Mucosa of rectum (tissue), 2 donors: ENCODE measurements around the gene MNT.

Experiments
- H3K27ac ChIP-seq, 2 donors: one replicate each; pipeline ENCODE4 v1.7.0; 2013; ENCODE audit warnings: inconsistent platforms in 2 of 2, low read depth in 2 of 2, low read length in 2 of 2
- H3K27me3 ChIP-seq, 2 donors: one replicate each; pipeline ENCODE4 v1.7.0; 2013; ENCODE audit warnings: low read length in 2 of 2; ENCODE audit not compliant: control insufficient read depth in 2 of 2, insufficient read depth in 2 of 2
- H3K36me3 ChIP-seq, 2 donors: one replicate each; pipeline ENCODE4 v1.7.0; 2013; ENCODE audit warnings: low read length in 2 of 2; ENCODE audit not compliant: control insufficient read depth in 2 of 2, insufficient read depth in 2 of 2
- H3K4me1 ChIP-seq, 2 donors: one replicate each; pipeline ENCODE4 v1.7.0; 2013; ENCODE audit warnings: low read length in 2 of 2, mild to moderate bottlenecking in 1 of 2; ENCODE audit not compliant: control insufficient read depth in 2 of 2, insufficient read depth in 2 of 2
- H3K4me3 ChIP-seq, 2 donors: one replicate each; pipeline ENCODE4 v1.7.0; 2013; ENCODE audit warnings: low read length in 2 of 2
- H3K9ac ChIP-seq, 2 donors: one replicate each; pipeline ENCODE4 v1.7.0; 2013; ENCODE audit warnings: low read length in 2 of 2, low read depth in 1 of 2, mild to moderate bottlenecking in 1 of 2
- H3K9me3 ChIP-seq, 2 donors: one replicate each; pipeline ENCODE4 v1.7.0; 2013; ENCODE audit warnings: low read length in 2 of 2; ENCODE audit not compliant: control insufficient read depth in 2 of 2
- donor health status: healthy.
- donor health status: Normal muscosa, but diverticular disease.

MNT gene

GRCh38 chr17:2372681-2373080 lies 28.2 kb downstream of the MNT start:
- Histone ChIP-seq H3K9ac (no peak overlapping the region), H3K36me3 (peaks cover 15 to 21% of the 10 kb centered on the region in 2 donors), H3K4me1 (peaks cover 0 to under 1% of the 10 kb centered on the region in 2 donors), H3K4me3 (no peak overlapping the region), H3K9me3 (no peaks in the 10 kb centered on the region), H3K27me3 (no peaks in the 10 kb centered on the region), H3K27ac (no peak overlapping the region)

GRCh38 chr17:2372180-2372579 lies 28.7 kb downstream of the MNT start:
- Histone ChIP-seq H3K4me1 (peaks cover 0 to 2% of the 10 kb centered on the region in 2 donors), H3K4me3 (no peak overlapping the region), H3K36me3 (peaks cover 11 to 21% of the 10 kb centered on the region in 2 donors), H3K27ac (no peak overlapping the region), H3K9me3 (no peaks in the 10 kb centered on the region), H3K9ac (no peak overlapping the region), H3K27me3 (no peaks in the 10 kb centered on the region)

- H3K4me3 ChIP-seq: no peak overlapping the region
- no peaks in the 10 kb centered on the region for H3K27me3 ChIP-seq
- H3K9me3 ChIP-seq: no peaks in the 10 kb centered on the region
- peaks cover 0 to 2% of the 10 kb centered on the region in 2 donors for H3K4me1 ChIP-seq
- H3K27ac ChIP-seq: no peak overlapping the region
- H3K36me3 ChIP-seq: peaks cover 12 to 21% of the 10 kb centered on the region in 2 donors
- H3K9ac ChIP-seq: no peak overlapping the region
Observed at GRCh38 chr17:2371183-2372130, 29.4 kb downstream of the MNT start.

GRCh38 chr17:2370211-2370589 lies 30.7 kb downstream of the MNT start:
- H3K9me3 ChIP-seq: no peaks in the 10 kb centered on the region
- no peak overlapping the region for H3K27ac ChIP-seq

GRCh38 chr17:2369551-2370210 lies 31.2 kb downstream of the MNT start:
- Histone ChIP-seq H3K27ac (no peak overlapping the region), H3K4me1 (peaks cover 0 to 2% of the 10 kb centered on the region in 2 donors), H3K9me3 (no peaks in the 10 kb centered on the region), H3K4me3 (no peak overlapping the region), H3K9ac (no peak overlapping the region), H3K27me3 (no peaks in the 10 kb centered on the region), H3K36me3 (peaks cover 17% of the 10 kb centered on the region in 2 donors)

More at GRCh38 chr17:2370211-2370589, 30.7 kb downstream of the MNT start:
- H3K36me3 ChIP-seq: peaks cover 17 to 18% of the 10 kb centered on the region in 2 donors
- no peak overlapping the region for H3K4me3 ChIP-seq
- no peaks in the 10 kb centered on the region for H3K27me3 ChIP-seq
- H3K9ac ChIP-seq: no peak overlapping the region
- H3K4me1 ChIP-seq: peaks cover 0 to 2% of the 10 kb centered on the region in 2 donors

- Histone ChIP-seq H3K27ac (no peak overlapping the region), H3K9me3 (no peaks in the 10 kb centered on the region), H3K4me3 (no peak overlapping the region), H3K9ac (no peak overlapping the region), H3K36me3 (peaks cover 20 to 23% of the 10 kb centered on the region in 2 donors), H3K27me3 (no peaks in the 10 kb centered on the region), H3K4me1 (peaks cover 0 to 2% of the 10 kb centered on the region in 2 donors)
Observed at GRCh38 chr17:2369039-2369438, 31.8 kb downstream of the MNT start.

GRCh38 chr17:2368359-2368758 lies 32.5 kb downstream of the MNT start:
- Histone ChIP-seq H3K4me1 (peaks cover 0 to 2% of the 10 kb centered on the region in 2 donors), H3K27me3 (no peaks in the 10 kb centered on the region), H3K27ac (no peak overlapping the region), H3K9ac (no peak overlapping the region), H3K4me3 (no peak overlapping the region), H3K36me3 (peaks cover 21 to 25% of the 10 kb centered on the region in 2 donors), H3K9me3 (no peaks in the 10 kb centered on the region)

- H3K4me1 ChIP-seq: peaks cover 0 to 2% of the 10 kb centered on the region in 2 donors
- no peak overlapping the region for H3K9ac ChIP-seq
- no peaks in the 10 kb centered on the region for H3K9me3 ChIP-seq
- no peak overlapping the region for H3K4me3 ChIP-seq
- no peak overlapping the region for H3K27ac ChIP-seq
- H3K36me3 ChIP-seq: peaks cover 17 to 19% of the 10 kb centered on the region in 2 donors
- H3K27me3 ChIP-seq: no peaks in the 10 kb centered on the region
Observed at GRCh38 chr17:2366747-2367494, 33.9 kb downstream of the MNT start.

GRCh38 chr17:2365132-2365531 lies 35.7 kb downstream of the MNT start:
- Histone ChIP-seq H3K9ac (no peak overlapping the region), H3K36me3 (peaks cover 17 to 21% of the 10 kb centered on the region in 2 donors), H3K27ac (no peak overlapping the region), H3K9me3 (no peaks in the 10 kb centered on the region), H3K4me1 (peaks cover 0 to 2% of the 10 kb centered on the region in 2 donors), H3K4me3 (no peak overlapping the region), H3K27me3 (no peaks in the 10 kb centered on the region)
